Fibroblast of villous mesenchyme (primary cell): ENCODE results near the gene WBP2NL. TPM values are rescaled to one million over a fixed set of nuclear protein-coding genes. Genes with fewer than 3 reads are reported as not detected.
"Not testable (repeated sequence)": the region's sequence is repeated elsewhere in the genome, so short reads cannot be mapped to it uniquely, and the experiment has no call there.

Source experiments
- DNase-seq: peaks from one replicate; pipeline ENCODE4 v3.0.0-alpha.2; 2010; ENCODE audit warnings: low read depth
- H3K4me3 ChIP-seq: 2 replicates; pipeline ENCODE4 v1.5.1; 2011; ENCODE audit warnings: low read depth, mild to moderate bottlenecking, low read length
- total RNA-seq: library from RNA; depleted of rRNA; stranded (reverse); fragments of >200 nt; gene quantifications from 2 replicates; pipeline ENCODE4 v1.2.3, GENCODE V29; 2012
- TF ChIP-seq, protein P1 (sequence below): IDR thresholded peaks from 2 replicates; pipeline ENCODE4 v1.5.1; 2012; ENCODE audit warnings: low read depth, mild to moderate bottlenecking, low read length; ENCODE audit not compliant: insufficient read depth

The WBP2NL gene
- total RNA-seq, 1 donor, result 0.43 TPM

DNA sequence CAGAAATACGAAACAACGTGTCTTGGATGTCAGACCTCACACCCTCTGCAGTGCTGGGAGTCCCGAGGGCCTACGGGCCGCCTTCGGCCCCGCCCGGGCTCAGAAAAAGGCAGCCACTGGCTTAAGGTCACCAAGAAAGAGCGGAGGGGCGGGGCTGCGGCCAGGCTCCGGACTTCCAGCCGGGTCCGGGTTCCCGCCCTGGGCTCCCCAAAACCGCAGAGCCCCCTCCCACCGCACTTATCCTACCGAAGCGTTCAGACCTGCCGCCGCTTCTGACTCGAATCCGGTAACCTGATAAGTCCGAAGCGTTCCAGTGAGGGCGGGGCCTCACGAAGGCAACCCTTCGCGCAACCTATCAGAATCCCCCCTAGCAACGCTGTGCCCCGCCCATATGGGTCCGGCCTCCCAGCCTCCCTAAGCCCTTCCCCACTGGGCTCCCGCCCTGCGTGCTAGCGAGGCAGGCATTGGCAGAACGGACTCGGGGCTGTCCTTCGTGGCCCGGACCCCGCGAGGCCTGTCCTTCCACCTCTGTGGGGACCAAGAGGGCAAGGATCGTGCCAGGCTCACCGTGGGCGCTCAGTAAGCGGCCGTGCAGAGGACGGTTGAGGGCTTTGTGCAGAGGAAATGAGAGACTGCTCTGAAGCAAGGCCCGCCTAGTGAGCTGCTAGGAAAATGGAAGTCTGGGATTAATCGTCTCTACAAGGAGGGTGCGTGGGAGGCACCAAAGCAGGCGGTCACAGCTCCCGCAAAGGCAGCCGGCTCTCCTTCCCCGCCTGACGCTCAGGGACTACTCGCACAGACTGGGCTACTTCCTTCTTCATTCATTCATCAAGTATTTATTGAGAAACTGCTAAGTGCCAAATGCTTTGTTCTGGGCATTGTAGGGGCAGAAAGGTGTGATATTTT lies 72.2 kb downstream of the WBP2NL start, which contains the start of gene NAGA:
Gene NAGA, minus strand, starts transcription at position 296 of the 906 bp plus-strand sequence. CDS start 515 bp downstream, outside the sequence.
- H3K4me3 ChIP-seq, result peak within 1 kb of the TSS; percentile 68
- peak; percentile 97 for DNase-seq
- TF ChIP-seq, protein P1, sequence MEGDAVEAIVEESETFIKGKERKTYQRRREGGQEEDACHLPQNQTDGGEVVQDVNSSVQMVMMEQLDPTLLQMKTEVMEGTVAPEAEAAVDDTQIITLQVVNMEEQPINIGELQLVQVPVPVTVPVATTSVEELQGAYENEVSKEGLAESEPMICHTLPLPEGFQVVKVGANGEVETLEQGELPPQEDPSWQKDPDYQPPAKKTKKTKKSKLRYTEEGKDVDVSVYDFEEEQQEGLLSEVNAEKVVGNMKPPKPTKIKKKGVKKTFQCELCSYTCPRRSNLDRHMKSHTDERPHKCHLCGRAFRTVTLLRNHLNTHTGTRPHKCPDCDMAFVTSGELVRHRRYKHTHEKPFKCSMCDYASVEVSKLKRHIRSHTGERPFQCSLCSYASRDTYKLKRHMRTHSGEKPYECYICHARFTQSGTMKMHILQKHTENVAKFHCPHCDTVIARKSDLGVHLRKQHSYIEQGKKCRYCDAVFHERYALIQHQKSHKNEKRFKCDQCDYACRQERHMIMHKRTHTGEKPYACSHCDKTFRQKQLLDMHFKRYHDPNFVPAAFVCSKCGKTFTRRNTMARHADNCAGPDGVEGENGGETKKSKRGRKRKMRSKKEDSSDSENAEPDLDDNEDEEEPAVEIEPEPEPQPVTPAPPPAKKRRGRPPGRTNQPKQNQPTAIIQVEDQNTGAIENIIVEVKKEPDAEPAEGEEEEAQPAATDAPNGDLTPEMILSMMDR, result no peak

DNA sequence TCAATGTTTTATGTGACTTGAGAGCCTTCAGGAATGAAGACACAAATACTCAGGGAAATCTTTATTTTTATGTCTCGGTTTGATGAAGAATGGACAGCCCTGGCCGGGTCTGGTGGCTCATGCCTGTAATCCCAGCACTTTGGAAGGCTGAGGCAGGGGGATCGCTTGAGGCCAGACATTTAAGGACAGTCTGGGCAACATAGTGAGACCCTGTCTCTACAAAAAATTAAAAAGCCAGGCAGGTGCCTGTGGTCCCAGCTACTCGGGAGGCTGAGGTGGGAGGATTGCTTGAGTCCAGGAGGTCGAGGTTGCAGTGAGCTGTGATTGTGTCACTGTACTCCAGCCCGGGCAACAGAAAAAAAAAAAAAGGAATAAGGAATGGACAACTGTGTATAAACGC lies 72.9 kb downstream of the WBP2NL start:
- not testable (repeated sequence) for DNase-seq
- H3K4me3 ChIP-seq, result peak overlapping the region; percentile 68

DNA sequence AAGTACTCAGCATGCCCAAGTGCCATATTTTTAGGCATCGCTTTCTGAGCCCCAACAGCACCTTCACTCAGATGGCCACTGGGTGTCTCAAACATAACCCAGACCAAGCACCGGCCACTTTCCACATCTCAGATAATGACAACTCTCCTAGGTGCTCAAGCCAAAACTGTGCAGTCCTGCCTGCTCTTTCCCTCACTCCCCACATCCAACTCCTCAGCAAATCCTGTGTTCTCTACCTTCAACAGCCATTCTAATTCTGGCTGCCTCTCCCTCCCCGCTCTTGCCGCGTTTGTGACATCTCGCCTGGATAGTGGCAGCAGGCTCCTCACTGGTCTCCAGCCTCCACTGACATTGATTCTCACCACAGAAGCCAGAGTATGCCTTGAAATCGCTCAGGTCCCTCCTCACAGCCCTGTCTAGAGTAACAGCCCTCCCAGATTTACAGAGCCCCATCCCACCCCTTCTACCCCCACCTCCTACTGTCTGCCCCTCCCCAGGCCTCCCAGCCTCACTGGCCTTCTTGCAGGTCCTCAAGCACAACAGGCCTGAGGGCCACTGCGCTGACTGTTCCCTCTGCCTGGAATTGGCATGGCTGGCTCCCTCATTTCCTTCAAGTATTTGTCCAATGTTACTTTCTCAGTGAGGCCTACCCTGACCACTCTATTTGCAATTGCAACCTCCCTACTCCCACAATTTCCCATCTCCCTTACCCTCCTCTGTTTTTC lies 74.2 kb downstream of the WBP2NL start:
- DNase-seq, result no peak
- TF ChIP-seq, protein P1, result no peak
- no peak overlapping the region for H3K4me3 ChIP-seq

DNA sequence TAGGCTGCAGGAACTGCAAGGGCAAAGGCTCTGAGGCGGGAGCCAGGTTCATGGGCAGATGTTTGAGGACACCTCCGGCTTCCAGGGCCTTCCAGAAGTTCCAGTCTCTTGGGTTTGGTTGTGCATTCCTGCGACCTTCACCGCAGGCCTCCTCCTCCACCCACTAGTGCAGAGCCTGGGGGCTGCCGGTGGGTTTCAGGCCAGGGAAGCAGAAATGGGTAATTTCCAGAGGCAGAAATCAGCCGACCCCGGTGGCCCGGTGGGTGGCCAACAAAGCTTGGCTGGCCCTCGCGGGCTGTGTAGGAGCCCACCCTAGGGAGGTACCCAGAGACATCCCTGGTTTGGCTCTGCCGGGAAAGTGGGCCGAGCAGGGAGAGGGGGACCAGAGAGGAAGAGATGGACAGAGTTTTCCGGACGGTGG lies 75.0 kb downstream of the WBP2NL start:
- TF ChIP-seq, protein P1, result no peak
- H3K4me3 ChIP-seq, result peak overlapping the region; percentile 77
- DNase-seq, result no peak

DNA sequence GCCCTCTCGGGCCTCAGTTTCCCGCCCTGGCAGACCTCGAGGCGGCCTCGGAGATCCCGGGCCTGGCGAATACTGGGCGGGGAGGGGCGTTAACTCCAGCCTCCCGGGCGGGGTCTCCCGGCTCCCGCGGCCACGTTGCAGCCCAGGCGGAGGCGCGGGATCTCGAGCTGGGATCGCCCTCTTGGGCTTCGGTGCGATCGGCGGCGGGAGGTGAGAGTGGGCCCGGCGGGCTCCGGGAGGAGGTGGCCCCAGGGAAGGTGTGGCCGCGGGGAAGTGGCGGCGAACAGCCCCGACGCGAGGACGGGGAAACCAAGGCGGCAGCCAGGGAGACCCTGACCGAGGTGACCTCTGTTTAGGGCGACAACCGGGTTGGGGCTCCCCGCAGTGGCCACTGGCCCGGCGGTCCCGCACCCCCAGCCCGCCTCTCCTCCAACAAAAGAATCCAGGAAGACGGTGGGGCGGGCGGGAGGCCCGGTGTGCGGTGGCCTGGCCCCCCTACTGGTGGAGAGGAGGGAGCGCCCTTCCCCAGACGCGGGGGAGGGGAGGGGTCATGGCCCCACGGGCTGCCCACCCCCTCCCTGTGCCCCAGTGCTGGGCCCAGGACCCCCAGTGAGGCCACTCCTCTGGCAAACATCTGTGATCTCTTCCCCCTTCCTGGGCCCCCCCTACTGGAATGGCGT lies 75.7 kb downstream of the WBP2NL start, which contains the start of gene PHETA2:
Gene PHETA2, plus strand, starts transcription at position 117 of the 680 bp plus-strand sequence. CDS start 3,046 bp downstream, outside the sequence.
- TF ChIP-seq, protein P1, result peak; percentile 43
- H3K4me3 ChIP-seq, result peak within 1 kb of the TSS; percentile 77
- peak; percentile 58 for DNase-seq

DNA sequence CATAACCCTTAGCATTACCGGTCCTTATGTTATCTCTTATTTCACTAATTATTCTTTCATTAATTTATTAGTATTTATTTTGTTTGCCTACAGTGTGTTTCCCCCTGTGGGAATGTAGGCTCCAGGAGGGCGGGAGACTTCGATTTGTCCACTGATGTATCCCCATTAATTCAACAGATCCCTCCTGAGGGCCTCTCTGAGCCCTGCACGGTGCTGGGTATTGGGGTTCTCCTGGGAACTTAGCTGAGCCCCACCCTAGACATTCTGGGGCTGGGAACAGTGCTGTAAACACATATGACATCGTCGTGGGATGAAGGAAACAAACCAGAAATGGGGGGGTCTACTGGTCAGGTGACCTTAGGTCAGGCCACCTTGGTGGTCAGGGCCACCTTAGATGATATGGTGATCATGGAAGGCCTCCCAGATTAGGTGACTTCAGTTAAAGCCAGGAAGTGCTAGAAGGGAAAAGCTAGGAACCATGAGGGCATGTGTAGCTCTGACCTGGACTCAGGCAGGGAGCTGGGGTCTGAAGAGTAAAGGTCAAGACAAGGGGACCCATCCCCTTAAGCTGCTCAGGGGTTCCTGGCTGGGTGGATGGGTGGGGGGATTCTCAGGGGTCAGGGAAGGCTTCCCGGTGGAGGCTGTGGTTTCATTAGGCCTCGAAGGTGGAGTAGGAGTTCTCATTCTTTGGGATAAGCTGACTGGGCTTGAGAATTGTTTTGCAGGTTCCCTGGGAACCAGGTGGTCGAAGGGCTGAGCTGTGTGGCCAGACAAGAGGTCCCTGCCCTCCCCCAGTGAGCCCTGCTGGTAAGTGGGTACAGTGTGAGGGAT lies 76.5 kb downstream of the WBP2NL start:
- TF ChIP-seq, protein P1, result no peak
- no peak for DNase-seq
- peak overlapping the region; percentile 77 for H3K4me3 ChIP-seq
